HG02610 (cell line): ENCODE measurements around the gene DAB2IP.
"Not testable (repeated sequence)": the region's sequence is repeated elsewhere in the genome, so short reads cannot be mapped to it uniquely, and the experiment has no call there.

ENCODE experiments used
- ATAC-seq: cut with Tn5 transposase; IDR thresholded peaks from one replicate; pipeline ENCODE4 v1.9.1; 2021; ENCODE audit warnings: mild to moderate bottlenecking, moderate library complexity; ENCODE audit not compliant: unreplicated experiment

DAB2IP gene

DNA sequence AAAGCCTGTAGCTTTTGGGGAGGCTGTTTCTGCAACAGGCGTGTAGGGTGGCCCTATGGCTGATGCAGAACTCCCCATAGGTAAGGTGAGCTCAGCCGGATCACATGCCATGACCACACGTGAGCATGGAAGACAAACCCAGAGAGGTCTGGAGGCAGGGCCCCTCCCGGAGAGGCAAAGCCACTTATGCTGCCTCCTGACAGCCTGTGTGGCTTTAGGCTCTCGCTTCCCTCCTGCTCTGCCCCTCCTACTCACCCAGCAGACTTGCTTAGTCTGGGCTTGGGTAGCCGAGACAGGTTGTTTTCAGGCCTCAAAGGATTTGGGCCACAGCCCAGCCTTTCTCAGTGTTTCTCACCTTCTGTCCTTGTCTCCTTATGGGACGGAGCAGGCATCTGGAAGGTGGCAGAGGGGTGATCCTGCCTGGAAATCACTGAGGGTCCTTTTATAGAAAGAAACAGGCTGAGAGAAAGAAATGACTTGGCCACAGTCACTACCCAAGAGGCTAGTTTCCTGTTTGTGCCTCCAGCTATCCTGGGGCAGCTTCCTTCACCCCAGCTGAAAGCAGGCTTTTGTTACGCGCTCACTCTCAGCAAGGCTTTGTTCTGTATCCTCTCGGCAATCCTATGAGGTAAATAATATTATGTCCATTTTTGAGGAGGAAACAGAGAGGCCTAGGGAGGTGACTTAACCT is 89.9 kb downstream of the DAB2IP start:
- ATAC-seq, result no peak

GRCh38 chr9:121741919-121742283 is 90.5 kb downstream of the DAB2IP start:
- not testable (repeated sequence) for ATAC-seq

DNA sequence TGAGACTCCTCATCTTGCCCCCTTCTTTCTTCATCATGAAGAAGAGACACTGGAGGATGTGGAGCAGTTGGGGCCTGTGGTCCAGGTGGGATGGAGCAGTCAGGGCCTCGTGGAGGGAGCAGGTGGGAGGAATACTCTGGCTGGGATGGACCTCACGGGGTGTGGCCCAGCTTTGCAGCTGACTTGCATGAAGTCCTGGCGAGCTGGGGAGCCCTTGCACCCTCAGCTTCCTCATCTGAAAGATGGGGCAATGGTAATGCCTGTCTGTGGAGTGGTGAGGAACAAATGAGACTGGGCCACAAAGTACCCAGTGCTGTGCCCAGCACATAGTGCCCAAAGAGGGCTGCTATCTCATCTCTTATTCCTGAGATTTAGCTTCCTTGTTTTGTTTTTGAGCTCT is 91.5 kb downstream of the DAB2IP start:
- ATAC-seq, result no peak

DNA sequence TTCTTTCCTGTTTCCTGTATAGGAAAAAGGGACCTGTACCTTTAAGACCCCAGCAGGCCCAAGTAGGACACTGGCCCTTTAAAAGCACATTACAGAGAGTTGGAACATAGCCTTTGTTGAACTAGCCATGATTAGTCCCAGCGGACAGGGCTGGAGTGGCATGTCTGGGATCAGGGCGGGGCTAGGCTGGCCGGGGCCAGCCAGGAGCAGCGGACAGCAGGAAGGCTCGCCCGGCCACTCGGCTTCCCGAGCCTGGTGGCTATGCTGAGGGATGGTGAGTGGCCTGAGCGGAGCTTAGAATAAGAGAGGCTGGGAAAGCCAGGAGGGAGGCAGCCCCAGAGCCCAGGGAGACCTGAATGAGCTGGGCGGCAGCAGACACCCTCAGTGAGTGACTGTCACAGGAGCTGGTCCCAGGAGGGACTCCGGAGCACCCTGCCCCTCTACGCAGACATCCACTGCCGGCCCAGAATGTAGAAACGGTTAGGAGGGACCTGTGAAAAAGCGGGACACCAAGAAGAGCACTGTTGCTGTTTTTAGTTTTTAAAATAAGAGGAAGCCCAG is 92.1 kb downstream of the DAB2IP start:
- ATAC-seq, result no peak

GRCh38 chr9:121744002-121744686 is 92.7 kb downstream of the DAB2IP start:
- no peak for ATAC-seq

DNA sequence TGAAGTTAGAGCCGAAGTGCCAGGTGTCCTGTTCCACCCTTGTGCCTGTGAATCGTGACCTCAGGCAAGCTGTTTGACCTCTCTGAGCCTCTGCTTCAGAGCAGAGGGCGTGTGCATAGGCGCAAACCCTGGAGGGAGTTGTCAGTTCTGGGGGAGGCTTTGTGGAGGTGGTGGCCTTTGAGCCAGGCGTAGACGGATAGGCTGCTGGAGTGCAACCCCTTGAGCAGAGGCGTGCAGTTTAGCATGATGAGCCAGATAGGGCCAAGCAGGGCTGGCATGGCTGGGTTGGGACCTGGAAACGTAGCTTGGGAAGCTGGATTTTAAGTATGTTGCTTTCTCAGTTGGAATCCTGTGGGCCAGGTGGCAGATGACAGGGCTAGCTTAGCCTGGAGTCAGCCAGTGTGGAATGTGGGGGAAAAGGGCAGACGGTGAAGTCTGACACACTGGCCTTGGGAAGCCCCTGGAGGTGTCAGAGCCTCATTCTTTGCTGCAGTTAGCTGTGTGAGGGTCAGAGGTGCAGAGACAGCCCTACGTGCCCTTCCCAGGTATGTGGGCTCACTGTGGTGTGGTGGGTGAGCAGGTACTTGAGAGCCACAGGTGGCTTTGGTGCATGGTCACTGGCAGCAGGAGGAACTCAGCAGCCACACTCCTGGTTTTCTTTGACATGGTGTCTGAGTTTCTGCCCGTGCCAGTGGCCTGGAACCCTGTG is 93.4 kb downstream of the DAB2IP start:
- ATAC-seq, result no peak

GRCh38 chr9:121745396-121745695 is 93.9 kb downstream of the DAB2IP start:
- ATAC-seq, result no peak

- ATAC-seq, result no peak
These were observed 95.0 kb downstream of the DAB2IP start for GRCh38 chr9:121746411-121746810.

GRCh38 chr9:121746866-121747265 is 95.4 kb downstream of the DAB2IP start:
- ATAC-seq, result no peak

DNA sequence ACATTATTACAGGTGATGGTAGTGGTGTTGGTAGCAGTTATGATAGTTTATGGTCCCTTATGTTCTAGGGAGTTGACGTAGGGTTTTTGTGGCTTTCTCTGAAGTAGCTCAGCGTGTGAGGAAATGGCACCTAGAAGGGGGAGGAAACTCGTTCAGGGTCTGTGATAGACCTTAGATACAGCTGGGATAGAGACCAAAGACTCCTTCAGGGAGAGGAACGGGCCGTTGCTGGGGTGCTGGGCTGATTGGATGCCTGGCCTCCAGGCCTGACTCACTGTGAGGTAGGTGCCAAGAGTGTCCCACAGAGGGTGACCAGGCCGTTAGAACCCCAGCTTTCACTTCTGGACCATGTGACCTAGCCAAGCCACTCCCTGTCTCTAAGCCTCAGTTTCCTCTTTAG is 96.6 kb downstream of the DAB2IP start:
- no peak for ATAC-seq

GRCh38 chr9:121748727-121749423 is 97.4 kb downstream of the DAB2IP start:
- no peak for ATAC-seq

GRCh38 chr9:121749614-121750013 is 98.2 kb downstream of the DAB2IP start:
- ATAC-seq, result no peak

- ATAC-seq, result no peak
These were observed 98.9 kb downstream of the DAB2IP start for GRCh38 chr9:121750259-121750714.

- no peak for ATAC-seq
These were observed 99.5 kb downstream of the DAB2IP start for GRCh38 chr9:121750715-121751623.

GRCh38 chr9:121751686-121752445 is 100.4 kb downstream of the DAB2IP start:
- ATAC-seq, result no peak

DNA sequence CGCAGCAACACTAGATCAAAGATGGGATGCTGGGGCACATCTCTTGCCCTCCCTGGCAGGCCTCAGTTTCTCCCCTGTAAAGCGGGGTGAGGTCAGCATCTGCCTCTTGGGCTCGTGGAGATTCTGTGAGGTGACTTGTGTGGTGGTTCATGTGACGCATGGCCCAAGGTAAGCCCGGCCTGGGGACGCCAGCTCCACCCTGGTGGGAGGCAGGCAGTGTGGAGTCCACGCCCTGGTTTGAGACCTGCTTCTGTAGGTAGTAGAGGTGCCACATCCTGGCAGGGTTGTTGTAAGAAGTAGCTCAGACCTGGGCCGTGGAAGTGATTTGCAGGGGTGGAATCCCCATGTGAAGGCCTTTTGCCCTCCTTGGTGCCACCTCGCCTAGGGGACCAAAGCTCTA is 101.5 kb downstream of the DAB2IP start:
- ATAC-seq, result no peak

GRCh38 chr9:121753802-121754654 is 102.6 kb downstream of the DAB2IP start:
- no peak for ATAC-seq

- no peak for ATAC-seq
These were observed 103.4 kb downstream of the DAB2IP start for GRCh38 chr9:121754655-121755436.
